Prostate gland (tissue), 2 donors: ENCODE measurements around the gene WDR91. TPM values are rescaled to one million over a fixed set of nuclear protein-coding genes. Genes with fewer than 3 reads are reported as not detected.

ENCODE experiments used
- DNase-seq: peaks from one replicate; pipeline ENCODE4 v3.0.0-alpha.2; 2019; ENCODE audit warnings: low spot score
- H3K27ac ChIP-seq, 2 donors: fragments of 200-600 bp; sonication (generic); 2 replicates each; pipeline ENCODE4 v1.5.1; 2017 to 2019
- H3K27me3 ChIP-seq: fragments of 200-600 bp; sonication (generic); replicated peaks from 2 replicates; pipeline ENCODE4 v1.5.1; 2019; ENCODE audit not compliant: insufficient read depth
- H3K36me3 ChIP-seq, 2 donors: fragments of 200-600 bp; sonication (generic); 1 replicate in 1 of 2; 2 replicates in 1 of 2; pipeline versions ENCODE4 v1.5.1 to v1.8.1; 2017 to 2019
- H3K4me1 ChIP-seq: fragments of 200-600 bp; sonication (generic); replicated peaks from 2 replicates; pipeline ENCODE4 v1.5.1; 2019
- H3K4me3 ChIP-seq, 2 donors: fragments of 200-600 bp; sonication (generic); 2 replicates each; pipeline ENCODE4 v1.5.1; 2017 to 2019
- H3K9me3 ChIP-seq: fragments of 200-600 bp; sonication (generic); 2 replicates; pipeline ENCODE4 v1.5.1; 2017
- POLR2A ChIP-seq: fragments of 450-650 bp; IDR thresholded peaks from one replicate; pipeline ENCODE4 v1.6.1; 2016; ENCODE audit warnings: antibody characterized with exemption, mild to moderate bottlenecking
- POLR2AphosphoS5 ChIP-seq: sonication (generic); formaldehyde crosslinking; IDR thresholded peaks from one replicate; pipeline ENCODE4 v1.6.1; 2017; ENCODE audit warnings: antibody characterized with exemption
- WGBS: methylation state at CpG from one replicate; pipeline ENCODE4 v1.1.5; 2018; 5-methylcytosine and 5-hydroxymethylcytosine counted together
- intact Hi-C: fragments of 100-400 bp; cut with DNase I; formaldehyde crosslinking; loops from one replicate; pipeline ENCODE4 v1.14.2; 2022
- total RNA-seq, 2 donors: library from RNA; depleted of rRNA; stranded (reverse); fragments of >200 nt; gene quantifications; one replicate each; pipeline ENCODE4 v1.1.0, GENCODE V29; 2016
- TF ChIP-seq, protein P1 (sequence below), 4 experiments: fragments of 200-600 bp in 2 of 4; fragments of 450-650 bp in 2 of 4; sonication (generic) in 2 of 4; IDR thresholded peaks; 1 replicate in 3 of 4; 2 replicates in 1 of 4; pipeline ENCODE4 v1.5.1; 2016 to 2019; ENCODE audit warnings: antibody characterized with exemption in 4 of 4, mild to moderate bottlenecking in 2 of 4, moderate library complexity in 2 of 4

The WDR91 gene
- total RNA-seq, 2 donors from 2014 or later: 13.6 to 49.1 TPM

DNA sequence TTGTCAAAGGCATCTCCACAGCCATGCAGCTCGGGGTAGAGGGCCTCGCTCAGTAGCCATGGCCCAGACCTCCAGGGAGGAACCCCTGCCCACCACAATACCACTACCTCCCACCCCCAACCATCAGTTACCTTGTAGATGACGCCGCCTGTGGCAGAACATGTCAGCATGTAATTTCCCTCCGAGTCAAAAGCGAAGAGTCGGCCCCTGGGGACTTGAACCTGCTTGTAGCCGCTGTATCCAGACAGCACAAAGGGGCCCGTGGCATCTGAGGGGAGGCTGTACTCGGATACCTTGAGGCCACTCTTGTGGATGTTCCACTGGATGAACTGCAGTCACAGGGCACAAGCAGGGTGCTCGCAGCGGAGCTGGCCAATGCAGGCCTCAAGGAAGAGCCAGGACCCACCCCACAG, 24.5 kb downstream of the WDR91 start:
- Histone ChIP-seq H3K36me3 (peaks cover 8 to 22% of the 10 kb centered on the region in 2 donors), H3K9me3 (no peaks in the 10 kb centered on the region), H3K4me1 (no peaks in the 10 kb centered on the region), H3K27me3 (no peaks in the 10 kb centered on the region), H3K4me3 (no peak overlapping the region), H3K27ac (no peak overlapping the region)
- DNase-seq: no peak
- 88% methylated on average over 12 of the region's 12 CpGs for WGBS
- intact Hi-C loops: no loop called here
- TF ChIP-seq POLR2AphosphoS5: no peak
- TF ChIP-seq, protein P1, sequence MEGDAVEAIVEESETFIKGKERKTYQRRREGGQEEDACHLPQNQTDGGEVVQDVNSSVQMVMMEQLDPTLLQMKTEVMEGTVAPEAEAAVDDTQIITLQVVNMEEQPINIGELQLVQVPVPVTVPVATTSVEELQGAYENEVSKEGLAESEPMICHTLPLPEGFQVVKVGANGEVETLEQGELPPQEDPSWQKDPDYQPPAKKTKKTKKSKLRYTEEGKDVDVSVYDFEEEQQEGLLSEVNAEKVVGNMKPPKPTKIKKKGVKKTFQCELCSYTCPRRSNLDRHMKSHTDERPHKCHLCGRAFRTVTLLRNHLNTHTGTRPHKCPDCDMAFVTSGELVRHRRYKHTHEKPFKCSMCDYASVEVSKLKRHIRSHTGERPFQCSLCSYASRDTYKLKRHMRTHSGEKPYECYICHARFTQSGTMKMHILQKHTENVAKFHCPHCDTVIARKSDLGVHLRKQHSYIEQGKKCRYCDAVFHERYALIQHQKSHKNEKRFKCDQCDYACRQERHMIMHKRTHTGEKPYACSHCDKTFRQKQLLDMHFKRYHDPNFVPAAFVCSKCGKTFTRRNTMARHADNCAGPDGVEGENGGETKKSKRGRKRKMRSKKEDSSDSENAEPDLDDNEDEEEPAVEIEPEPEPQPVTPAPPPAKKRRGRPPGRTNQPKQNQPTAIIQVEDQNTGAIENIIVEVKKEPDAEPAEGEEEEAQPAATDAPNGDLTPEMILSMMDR (IDR thresholded peaks at IDR 0.05): no peak
- no peak for TF ChIP-seq POLR2A

DNA sequence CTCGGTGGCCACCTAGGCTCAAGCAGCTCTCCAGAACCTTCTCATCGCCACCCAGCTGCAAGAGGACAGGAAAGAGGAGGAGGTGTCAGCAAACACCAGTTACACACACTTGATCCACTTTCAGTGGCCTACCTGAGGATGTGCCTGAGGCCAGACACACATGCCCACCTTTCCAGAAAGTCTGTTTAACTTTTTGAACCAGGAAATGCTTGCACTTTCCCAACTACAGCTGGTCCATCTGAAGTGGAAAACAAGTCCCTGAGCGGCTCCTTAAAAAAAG, 25.1 kb downstream of the WDR91 start:
- TF ChIP-seq, protein P1 (IDR thresholded peaks at IDR 0.05): no peak
- no peak for TF ChIP-seq POLR2A
- TF ChIP-seq POLR2AphosphoS5: no peak
- Histone ChIP-seq H3K36me3 (peaks cover 8 to 22% of the 10 kb centered on the region in 2 donors), H3K9me3 (no peaks in the 10 kb centered on the region), H3K27me3 (no peaks in the 10 kb centered on the region), H3K4me3 (no peak overlapping the region), H3K4me1 (no peaks in the 10 kb centered on the region), H3K27ac (no peak overlapping the region)
- 96% methylated on average over 3 of the region's 3 CpGs for WGBS
- no peak for DNase-seq
- intact Hi-C loops: no loop called here

DNA sequence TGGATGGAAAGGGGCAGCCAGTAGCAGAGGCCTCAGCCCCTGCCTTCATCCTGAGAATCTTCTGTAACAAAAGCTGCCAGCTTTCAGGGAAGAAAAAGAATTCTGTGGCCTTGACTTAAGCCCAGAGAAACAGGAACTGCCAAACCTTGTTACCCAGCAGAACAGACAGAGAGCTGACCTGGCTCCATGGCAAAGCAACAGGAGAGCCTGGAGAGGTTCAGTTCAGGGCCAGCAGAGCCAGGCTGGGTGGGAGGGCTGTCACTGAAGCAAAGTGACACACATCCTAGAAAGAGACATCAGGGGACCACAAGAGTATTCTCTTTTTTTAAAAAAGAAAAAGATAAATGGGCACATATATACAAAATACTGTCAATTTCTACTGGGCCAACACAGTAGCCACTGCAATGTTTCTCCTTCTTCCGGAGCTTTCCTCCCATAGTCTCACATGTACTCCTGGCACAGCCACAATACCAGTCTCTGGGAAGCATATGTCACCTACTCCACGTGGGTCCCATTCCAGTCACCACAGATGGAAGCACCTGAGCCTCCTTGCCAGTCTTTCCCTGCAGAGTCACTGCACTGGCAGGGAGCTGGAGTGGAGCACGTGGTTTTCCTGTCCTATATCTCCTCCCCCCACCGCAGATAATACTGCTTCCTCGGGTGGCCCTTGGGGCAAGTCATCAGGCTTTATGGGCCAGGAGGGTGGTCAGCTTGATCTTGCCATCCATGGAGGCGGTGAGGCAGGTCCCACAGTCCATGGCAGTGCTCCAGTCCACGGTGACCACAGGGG, 25.7 kb downstream of the WDR91 start:
- TF ChIP-seq, protein P1 (IDR thresholded peaks at IDR 0.05): no peak
- TF ChIP-seq POLR2A (no peak), POLR2AphosphoS5 (no peak)
- DNase-seq: no peak
- no peaks in the 10 kb centered on the region for H3K27me3 ChIP-seq
- no peaks in the 10 kb centered on the region for H3K4me1 ChIP-seq
- no peak overlapping the region for H3K4me3 ChIP-seq
- H3K36me3 ChIP-seq: peaks cover 8 to 22% of the 10 kb centered on the region in 2 donors
- H3K9me3 ChIP-seq: no peaks in the 10 kb centered on the region
- 94% methylated on average over 7 of the region's 7 CpGs for WGBS
- H3K27ac ChIP-seq: no peak overlapping the region
- intact Hi-C loops: no loop called here

DNA sequence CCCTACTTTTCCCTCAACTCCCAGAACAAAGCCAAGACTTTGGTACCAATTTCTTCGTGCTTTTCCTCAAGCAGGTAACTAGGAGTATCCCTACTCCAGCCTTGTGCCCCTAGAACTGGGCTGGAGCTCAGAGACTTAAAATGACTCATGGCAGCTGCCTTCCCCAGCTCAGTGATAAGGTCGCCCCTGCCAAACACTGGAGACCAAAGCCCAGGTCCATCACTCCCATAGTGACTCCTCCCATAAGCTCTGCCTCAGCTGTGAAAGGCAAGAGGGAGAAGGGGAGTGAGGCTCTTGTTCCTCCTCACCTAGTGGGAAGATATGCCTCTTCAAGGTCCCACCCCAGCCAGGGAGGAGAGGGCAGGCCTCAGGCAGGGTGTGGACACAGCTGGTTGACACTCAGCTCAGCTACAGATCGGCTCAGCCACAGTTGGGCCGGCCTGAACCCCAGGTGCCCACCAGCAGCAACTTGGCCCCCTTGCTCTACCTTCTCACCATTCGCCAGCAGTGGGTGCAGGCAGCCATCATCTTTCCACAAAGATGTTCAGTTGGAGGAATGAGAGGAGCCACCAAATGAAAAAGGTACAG, 27.0 kb downstream of the WDR91 start:
- H3K4me1 ChIP-seq: no peaks in the 10 kb centered on the region
- no peak for DNase-seq
- WGBS: 97% methylated on average over 5 of the region's 5 CpGs
- peaks cover 8 to 22% of the 10 kb centered on the region in 2 donors for H3K36me3 ChIP-seq
- no peaks in the 10 kb centered on the region for H3K9me3 ChIP-seq
- no peak overlapping the region for H3K27ac ChIP-seq
- no peaks in the 10 kb centered on the region for H3K27me3 ChIP-seq
- intact Hi-C loops: no loop called here
- TF ChIP-seq, protein P1 (IDR thresholded peaks at IDR 0.05): no peak
- TF ChIP-seq POLR2A: no peak
- no peak for TF ChIP-seq POLR2AphosphoS5
- H3K4me3 ChIP-seq: no peak overlapping the region

DNA sequence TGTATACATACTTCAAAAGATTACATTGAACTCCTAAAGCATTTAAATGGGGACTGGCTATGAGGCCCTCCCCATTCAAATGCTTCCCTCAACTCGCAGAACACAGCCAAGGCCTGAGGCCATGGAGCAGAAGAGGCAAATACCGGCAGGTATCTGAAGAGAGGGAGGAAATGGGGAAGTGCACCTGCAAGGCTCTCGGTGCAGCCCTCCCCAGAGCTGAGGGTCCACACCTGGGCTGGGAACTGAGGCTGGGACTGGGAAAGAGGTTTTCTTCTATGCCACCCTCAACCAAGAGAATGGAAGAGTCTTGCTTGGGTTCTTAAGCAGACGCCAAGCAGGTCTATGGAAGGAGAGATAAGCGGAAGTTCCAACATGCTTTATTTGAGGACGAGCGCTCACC, 27.8 kb downstream of the WDR91 start:
- no peaks in the 10 kb centered on the region for H3K27me3 ChIP-seq
- TF ChIP-seq POLR2A (no peak), POLR2AphosphoS5 (no peak)
- TF ChIP-seq, protein P1 (IDR thresholded peaks at IDR 0.05): no peak
- intact Hi-C loops: no loop called here
- H3K4me1 ChIP-seq: no peaks in the 10 kb centered on the region
- H3K9me3 ChIP-seq: no peaks in the 10 kb centered on the region
- no peak overlapping the region for H3K27ac ChIP-seq
- no peak overlapping the region for H3K4me3 ChIP-seq
- DNase-seq: no peak
- 92% methylated on average over 7 of the region's 7 CpGs for WGBS
- H3K36me3 ChIP-seq: peaks cover 8 to 14% of the 10 kb centered on the region in 2 donors
